NB4 (cell line): ENCODE data around the gene ADAP1.

ENCODE experiments used
- MAX ChIP-seq: IDR thresholded peaks from 2 replicates; pipeline ENCODE4 v1.6.1; 2011; ENCODE audit warnings: low read depth, low read length
- POLR2A ChIP-seq: IDR thresholded peaks from 2 replicates; pipeline ENCODE4 v1.6.1; 2011; ENCODE audit warnings: mild to moderate bottlenecking; ENCODE audit not compliant: insufficient read length; ENCODE audit errors: extremely low read depth
- TF ChIP-seq, protein P1 (sequence below): IDR thresholded peaks from one replicate; pipeline ENCODE4 v1.5.1; 2012; ENCODE audit warnings: low read depth, low read length

DNA sequence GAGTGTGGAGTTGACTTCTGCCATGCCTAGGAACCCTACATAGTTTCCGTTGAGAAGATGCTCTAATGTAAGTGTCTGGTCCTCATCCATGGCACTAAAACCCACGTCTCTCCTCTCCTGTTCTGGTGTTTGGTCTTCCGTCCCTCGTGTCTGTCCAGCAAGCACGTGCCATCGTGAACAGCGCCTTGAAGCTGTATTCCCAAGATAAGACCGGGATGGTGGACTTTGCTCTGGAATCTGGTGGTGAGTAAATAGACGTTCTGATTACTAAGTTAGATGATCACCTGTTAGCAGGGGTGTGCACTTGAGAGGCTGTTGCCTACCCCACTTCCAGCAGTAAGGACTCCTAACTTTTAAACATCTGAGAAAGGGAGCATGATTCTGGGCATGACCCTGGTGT, 93.3 kb downstream of the ADAP1 start:
- TF ChIP-seq, protein P1, sequence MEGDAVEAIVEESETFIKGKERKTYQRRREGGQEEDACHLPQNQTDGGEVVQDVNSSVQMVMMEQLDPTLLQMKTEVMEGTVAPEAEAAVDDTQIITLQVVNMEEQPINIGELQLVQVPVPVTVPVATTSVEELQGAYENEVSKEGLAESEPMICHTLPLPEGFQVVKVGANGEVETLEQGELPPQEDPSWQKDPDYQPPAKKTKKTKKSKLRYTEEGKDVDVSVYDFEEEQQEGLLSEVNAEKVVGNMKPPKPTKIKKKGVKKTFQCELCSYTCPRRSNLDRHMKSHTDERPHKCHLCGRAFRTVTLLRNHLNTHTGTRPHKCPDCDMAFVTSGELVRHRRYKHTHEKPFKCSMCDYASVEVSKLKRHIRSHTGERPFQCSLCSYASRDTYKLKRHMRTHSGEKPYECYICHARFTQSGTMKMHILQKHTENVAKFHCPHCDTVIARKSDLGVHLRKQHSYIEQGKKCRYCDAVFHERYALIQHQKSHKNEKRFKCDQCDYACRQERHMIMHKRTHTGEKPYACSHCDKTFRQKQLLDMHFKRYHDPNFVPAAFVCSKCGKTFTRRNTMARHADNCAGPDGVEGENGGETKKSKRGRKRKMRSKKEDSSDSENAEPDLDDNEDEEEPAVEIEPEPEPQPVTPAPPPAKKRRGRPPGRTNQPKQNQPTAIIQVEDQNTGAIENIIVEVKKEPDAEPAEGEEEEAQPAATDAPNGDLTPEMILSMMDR, result no peak
- TF ChIP-seq MAX (no peak), POLR2A (no peak)
